Esophagus (tissue), 2 donors: ENCODE data around the gene RACGAP1. TPM values are rescaled to one million over a fixed set of nuclear protein-coding genes. Genes with fewer than 3 reads are reported as not detected.

ENCODE experiments used
- H3K27ac ChIP-seq, 2 donors: one replicate each; pipeline ENCODE4 v1.5.1; 2013; ENCODE audit warnings: low read depth in 2 of 2, mild to moderate bottlenecking in 2 of 2, inconsistent platforms in 1 of 2, low read length in 1 of 2, moderate library complexity in 1 of 2
- H3K27me3 ChIP-seq, 2 donors: one replicate each; pipeline ENCODE4 v1.6.1; 2013; ENCODE audit warnings: low read length in 2 of 2, control low read depth in 1 of 2, mild to moderate bottlenecking in 1 of 2; ENCODE audit not compliant: insufficient read depth in 2 of 2, control insufficient read depth in 1 of 2
- H3K36me3 ChIP-seq, 2 donors: one replicate each; pipeline ENCODE4 v1.6.1; 2013; ENCODE audit warnings: low read length in 1 of 2; ENCODE audit not compliant: control insufficient read depth in 2 of 2, insufficient read depth in 2 of 2
- H3K4me1 ChIP-seq, 2 donors: one replicate each; pipeline ENCODE4 v1.6.1; 2013; ENCODE audit warnings: low read length in 1 of 2; ENCODE audit not compliant: control insufficient read depth in 2 of 2, insufficient read depth in 2 of 2
- H3K4me3 ChIP-seq, 2 donors: one replicate each; pipeline ENCODE4 v1.5.1; 2013; ENCODE audit warnings: low read length in 2 of 2, mild to moderate bottlenecking in 2 of 2, low read depth in 1 of 2, moderate library complexity in 1 of 2
- H3K9me3 ChIP-seq, 2 donors: one replicate each; pipeline ENCODE4 v1.6.1; 2013; ENCODE audit warnings: mild to moderate bottlenecking in 2 of 2, low read depth in 1 of 2, low read length in 1 of 2, moderate library complexity in 1 of 2; ENCODE audit not compliant: control insufficient read depth in 2 of 2, insufficient read depth in 1 of 2
- WGBS, 2 donors: extraction: QIAGEN DNeasy Blood & Tissue Kit; methylation state at CpG; one replicate each; pipeline ENCODE4 v1.1.7; 2013; 5-methylcytosine and 5-hydroxymethylcytosine counted together
- polyA plus RNA-seq, 2 donors: library from polyadenylated mRNA; stranded (reverse); fragments of 200-250 nt; gene quantifications; one replicate each; pipeline ENCODE4 v1.2.3, GENCODE V29; 2013
- donor health status: healthy with polysubstance abuse.
- donor health status: Bipolar disorder and iron deficiency.

Gene RACGAP1
- polyA plus RNA-seq, 2 donors: 6.0 to 16.8 TPM

DNA sequence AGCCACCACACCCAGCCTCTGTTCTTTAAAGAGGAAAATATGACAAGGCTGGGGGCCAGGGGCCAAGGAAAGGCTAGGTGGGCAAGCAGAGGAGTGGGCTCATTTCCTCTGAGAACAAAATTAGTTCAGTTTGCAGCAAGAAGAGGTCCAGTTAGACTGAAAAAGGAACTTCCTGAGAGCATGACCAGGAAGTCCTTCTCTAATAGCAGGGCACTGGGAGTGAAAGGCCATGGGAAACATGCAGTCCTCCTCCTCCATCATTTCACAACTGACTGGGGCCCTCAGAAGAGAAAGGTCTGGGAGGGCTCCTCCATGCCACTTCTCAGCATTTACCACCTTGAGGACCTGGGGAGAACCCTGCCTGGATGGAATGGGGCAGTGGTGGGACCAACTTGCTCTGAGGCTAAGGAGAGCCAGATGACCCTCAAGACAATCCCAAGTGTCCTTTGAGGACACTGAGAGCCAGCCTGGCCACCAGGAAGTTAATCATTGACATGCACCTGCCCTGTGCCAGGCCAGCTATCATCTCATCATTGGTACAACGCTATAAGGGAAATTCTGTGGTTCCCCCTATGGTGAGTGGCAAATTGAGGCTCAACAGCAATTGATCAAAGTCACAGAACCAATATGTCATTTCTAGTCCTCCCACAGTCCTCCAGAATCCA lies 72.8 kb downstream of the RACGAP1 start:
- WGBS, 2 donors: 48 to 87% methylated on average over 1 of the region's 1 CpG
- Histone ChIP-seq H3K9me3 (no peaks in the 10 kb centered on the region), H3K36me3 (no peaks in the 10 kb centered on the region), H3K4me1 (peaks cover 0 to 5% of the 10 kb centered on the region in 2 donors), H3K27me3 (peaks cover 0 to 7% of the 10 kb centered on the region in 2 donors), H3K27ac (no peak overlapping the region), H3K4me3 (no peak overlapping the region)

DNA sequence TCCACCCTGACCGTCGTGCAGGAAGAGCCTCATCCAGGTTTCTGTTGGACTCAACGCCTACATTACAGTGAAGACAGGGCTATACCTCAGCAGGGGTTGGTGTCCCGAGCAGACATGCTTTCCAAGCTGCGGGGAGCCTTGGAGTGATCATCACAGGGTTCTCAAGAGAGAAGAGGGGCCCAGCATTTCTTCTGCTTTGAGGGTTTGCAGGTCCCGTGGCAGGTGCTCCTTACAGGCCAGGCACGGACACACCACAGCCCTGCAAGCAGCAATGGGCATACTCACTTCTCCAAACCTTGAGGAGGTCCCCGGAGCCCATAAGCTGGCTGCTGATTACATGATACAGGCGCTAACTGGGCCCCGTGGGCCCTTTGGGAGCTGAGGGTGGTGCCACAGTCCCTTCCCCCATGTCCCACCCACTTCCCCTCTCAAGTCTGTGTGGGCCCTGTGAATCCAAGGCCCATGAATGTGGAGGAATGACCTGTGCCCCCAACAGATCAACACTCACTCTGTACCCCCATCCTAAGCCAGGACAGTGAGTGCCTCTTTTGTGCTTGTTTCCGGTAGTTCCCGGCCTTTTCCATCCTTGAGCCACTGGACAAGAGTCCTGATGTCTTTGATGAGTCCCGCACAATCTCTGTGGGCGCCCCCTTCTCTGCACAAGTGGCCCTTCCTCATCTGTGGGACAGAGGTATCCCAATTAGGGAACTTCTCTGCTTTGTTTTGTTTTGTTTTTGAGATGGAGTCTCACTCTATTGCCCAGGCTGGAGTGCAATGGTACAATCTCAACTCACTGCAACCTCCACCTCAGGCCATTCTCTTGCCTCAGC lies 73.7 kb downstream of the RACGAP1 start:
- Histone ChIP-seq H3K36me3 (no peaks in the 10 kb centered on the region), H3K27me3 (peaks cover 0 to 7% of the 10 kb centered on the region in 2 donors), H3K27ac (no peak overlapping the region), H3K4me1 (peaks cover 0 to 5% of the 10 kb centered on the region in 2 donors), H3K9me3 (no peaks in the 10 kb centered on the region), H3K4me3 (no peak overlapping the region)
- 81 to 82% methylated on average over 14 of the region's 14 CpGs for WGBS, 2 donors

DNA sequence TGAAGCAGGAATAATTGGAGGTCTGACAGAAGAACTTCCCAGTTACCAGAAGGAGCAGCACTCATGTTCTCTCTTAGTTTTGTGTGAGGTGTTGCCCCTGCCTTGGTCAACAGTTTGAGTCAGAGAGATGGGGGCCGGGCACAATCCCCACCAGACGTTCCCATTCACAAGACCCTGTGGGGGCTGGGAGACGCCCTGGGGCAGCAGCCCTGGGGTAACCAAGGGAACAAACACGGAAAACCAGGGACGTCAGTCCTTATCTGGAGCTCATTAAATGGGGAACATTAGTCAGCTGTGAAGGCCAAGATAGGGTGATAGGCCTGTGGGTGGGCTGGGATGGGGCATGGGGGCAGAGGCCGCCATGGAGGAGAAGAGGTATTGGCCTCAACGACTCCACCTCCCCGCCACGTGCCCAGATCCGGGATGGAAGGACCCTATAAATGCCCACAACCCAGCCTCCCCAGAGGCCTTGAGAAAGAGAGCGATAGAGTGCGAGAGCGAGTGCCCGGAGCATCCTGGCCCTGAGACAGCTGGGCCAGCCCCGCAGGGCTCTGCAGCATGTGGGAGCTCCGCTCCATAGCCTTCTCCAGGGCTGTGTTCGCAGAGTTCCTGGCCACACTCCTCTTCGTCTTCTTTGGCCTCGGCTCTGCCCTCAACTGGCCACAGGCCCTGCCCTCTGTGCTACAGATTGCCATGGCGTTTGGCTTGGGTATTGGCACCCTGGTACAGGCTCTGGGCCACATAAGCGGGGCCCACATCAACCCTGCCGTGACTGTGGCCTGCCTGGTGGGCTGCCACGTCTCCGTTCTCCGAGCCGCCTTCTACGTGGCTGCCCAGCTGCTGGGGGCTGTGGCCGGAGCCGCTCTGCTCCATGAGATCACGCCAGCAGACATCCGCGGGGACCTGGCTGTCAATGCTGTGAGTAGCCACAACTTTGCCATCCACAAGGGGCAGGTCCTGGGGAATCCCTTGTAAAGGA lies 74.7 kb downstream of the RACGAP1 start, which contains the start of gene AQP2:
Gene AQP2, plus strand, starts transcription at position 465 of the 979 bp plus-strand sequence. Its CDS starts 94 bp downstream, at position 559.
- no peak within 1 kb of the TSS for H3K4me3 ChIP-seq
- peaks cover 0 to 7% of the 10 kb centered on the region in 2 donors for H3K4me1 ChIP-seq
- H3K9me3 ChIP-seq: no peaks in the 10 kb centered on the region
- WGBS, 2 donors: 88 to 90% methylated on average over 32 of the region's 32 CpGs
- H3K27me3 ChIP-seq: peaks cover 0 to 4% of the 10 kb centered on the region in 2 donors
- H3K27ac ChIP-seq: no peak within 1 kb of the TSS
- H3K36me3 ChIP-seq: no peaks in the 10 kb centered on the region

DNA sequence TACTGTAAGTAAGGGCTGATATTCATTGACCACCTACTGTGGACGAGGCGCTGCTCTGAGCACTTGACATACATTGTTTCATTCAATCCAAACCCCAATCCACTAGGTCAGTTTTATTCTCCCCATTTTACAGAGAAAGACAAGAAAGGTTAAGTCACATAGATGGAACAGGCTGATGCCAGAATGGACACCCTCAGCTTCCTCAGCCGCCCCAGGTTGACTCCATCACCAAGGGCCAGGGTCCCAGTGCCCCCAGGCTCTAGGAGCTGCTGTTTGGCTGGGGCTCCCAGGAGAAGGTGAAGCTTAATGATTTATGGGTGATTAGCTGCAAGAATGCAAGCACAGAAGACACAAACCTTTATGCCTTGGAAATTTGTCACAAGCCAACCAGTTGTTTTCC lies 75.4 kb downstream of the RACGAP1 start:
- H3K27ac ChIP-seq: no peak overlapping the region
- no peaks in the 10 kb centered on the region for H3K9me3 ChIP-seq
- WGBS, 2 donors: 92 to 97% methylated on average over 3 of the region's 3 CpGs
- no peaks in the 10 kb centered on the region for H3K27me3 ChIP-seq
- no peaks in the 10 kb centered on the region for H3K36me3 ChIP-seq
- H3K4me1 ChIP-seq: peaks cover 0 to 10% of the 10 kb centered on the region in 2 donors
- no peak overlapping the region for H3K4me3 ChIP-seq

DNA sequence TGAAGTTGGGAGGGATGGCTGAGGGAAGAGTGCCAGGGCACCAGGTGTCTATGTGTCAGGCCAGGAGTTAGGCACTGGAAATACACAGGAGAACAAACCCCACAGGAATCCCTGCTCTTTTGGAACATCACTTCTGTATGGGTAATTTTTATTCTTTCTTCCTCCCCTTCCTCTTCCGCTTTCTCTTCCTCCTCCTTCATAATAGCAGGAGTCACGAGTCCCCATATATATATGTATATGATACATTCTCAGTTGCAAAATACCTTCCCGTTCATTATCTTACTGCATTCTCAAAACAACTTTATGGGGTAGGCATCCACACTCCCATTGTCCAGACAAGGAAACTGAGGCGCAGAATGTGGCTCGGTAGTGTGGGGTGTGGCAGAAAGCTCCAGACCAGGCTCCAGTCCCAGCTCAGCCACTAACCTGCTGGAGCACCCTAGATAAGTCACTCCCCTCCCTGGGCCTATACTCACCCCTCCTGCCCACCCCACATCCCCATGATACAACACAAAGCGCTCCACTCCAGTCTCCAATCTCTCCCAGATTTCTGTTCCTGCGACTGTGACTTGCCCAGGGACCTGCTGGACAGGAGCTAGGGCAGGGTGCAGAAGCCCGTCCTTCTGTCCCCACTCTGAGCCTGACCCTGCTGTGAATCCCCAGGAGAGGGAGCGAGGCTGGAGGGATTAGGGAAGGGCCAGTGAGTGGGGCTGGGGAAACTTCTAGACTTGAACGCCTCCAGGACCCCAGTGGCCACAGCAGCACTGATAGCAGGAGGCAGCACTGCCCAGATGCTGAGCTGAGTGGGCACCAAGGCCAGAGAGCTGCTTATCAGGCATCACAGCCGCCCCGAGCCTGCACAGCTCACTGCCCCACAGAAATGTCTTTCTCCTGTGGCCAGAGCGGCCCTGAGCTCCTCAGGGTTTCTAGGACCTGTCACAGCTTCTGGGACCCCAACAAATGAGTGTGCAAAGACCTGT lies 76.1 kb downstream of the RACGAP1 start:
- Histone ChIP-seq H3K36me3 (no peaks in the 10 kb centered on the region), H3K9me3 (no peaks in the 10 kb centered on the region), H3K4me1 (peaks cover 0 to 10% of the 10 kb centered on the region in 2 donors), H3K27ac (no peak overlapping the region), H3K4me3 (no peak overlapping the region), H3K27me3 (no peaks in the 10 kb centered on the region)
- WGBS, 2 donors: 89 to 91% methylated on average over 13 of the region's 13 CpGs

DNA sequence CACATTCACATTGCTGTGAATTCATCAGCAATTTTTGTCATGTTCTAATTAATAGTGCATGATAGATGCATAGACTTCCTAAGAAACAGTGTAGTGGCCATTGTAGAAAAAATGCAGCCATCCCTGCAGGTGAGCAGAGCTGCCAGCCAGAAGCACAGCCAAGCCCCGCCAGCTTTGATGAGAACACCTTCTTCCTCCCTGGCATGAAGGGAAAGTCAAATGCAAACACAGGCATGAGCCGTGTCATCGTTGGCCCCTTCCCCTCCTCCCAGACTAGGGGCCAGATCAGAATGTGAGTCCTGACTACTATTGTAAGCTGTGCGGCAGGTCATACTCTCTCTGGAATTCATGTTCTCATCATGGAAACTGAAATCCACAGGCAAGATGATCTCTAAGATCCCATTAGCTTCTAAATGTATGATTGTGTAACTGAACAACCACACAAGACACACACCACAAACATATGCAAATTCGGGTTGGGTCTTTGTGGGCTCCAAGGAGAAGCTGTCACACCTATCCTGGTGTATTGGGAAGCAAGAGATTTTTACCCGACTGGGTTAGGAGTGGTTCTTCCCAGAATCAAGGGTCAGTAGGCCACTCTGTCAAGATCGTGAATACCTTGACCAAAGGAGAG lies 77.6 kb downstream of the RACGAP1 start:
- 68 to 73% methylated on average over 7 of the region's 7 CpGs for WGBS, 2 donors
- H3K4me1 ChIP-seq: peaks cover 0 to 14% of the 10 kb centered on the region in 2 donors
- no peaks in the 10 kb centered on the region for H3K36me3 ChIP-seq
- H3K9me3 ChIP-seq: no peaks in the 10 kb centered on the region
- no peak overlapping the region for H3K27ac ChIP-seq
- no peaks in the 10 kb centered on the region for H3K27me3 ChIP-seq
- no peak overlapping the region for H3K4me3 ChIP-seq

DNA sequence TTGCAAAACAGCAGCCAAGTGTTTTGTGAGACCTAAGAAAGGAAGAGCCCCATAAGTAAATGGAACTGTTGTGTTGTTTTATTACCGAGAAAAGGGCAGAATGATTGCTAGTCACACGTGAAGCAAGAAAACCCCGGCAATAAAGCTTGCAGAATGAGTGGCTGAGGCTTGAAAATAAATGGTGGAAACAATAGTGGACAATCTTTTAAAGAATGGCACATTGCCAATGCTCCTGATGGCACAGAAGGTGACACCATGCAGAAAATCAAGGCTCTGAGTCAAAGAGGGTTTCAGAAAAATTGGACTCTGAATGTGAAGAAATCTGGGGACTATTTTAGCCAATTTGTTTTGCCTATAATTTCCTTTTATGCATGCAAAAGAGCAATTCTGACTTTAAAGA lies 78.8 kb downstream of the RACGAP1 start:
- H3K36me3 ChIP-seq: no peaks in the 10 kb centered on the region
- no peaks in the 10 kb centered on the region for H3K27me3 ChIP-seq
- H3K9me3 ChIP-seq: no peaks in the 10 kb centered on the region
- no peak overlapping the region for H3K27ac ChIP-seq
- 81 to 82% methylated on average over 3 of the region's 3 CpGs for WGBS, 2 donors
- peaks cover 0 to 18% of the 10 kb centered on the region in 2 donors for H3K4me1 ChIP-seq
- no peak overlapping the region for H3K4me3 ChIP-seq

DNA sequence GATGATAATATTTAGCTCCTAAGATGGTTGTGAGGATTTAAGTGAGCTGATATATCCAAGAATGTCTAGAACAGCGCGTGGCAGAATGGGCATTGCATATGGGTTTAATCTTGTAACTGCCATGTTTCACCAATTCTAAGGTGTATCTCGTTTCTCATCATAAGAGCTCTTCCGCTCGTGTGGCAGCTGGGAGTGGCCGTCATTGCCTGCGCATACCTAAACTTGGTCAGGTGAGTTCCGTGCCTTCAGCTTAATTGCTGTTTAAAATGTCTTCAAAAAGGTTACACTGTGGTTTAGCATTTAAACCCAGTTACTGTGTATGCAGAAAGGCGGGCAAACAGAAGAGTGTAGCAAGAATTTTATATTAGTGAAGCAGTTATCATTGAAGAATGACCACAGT lies 79.2 kb downstream of the RACGAP1 start:
- H3K4me1 ChIP-seq: peaks cover 0 to 18% of the 10 kb centered on the region in 2 donors
- 88 to 92% methylated on average over 9 of the region's 9 CpGs for WGBS, 2 donors
- H3K36me3 ChIP-seq: no peaks in the 10 kb centered on the region
- no peak overlapping the region for H3K27ac ChIP-seq
- no peaks in the 10 kb centered on the region for H3K27me3 ChIP-seq
- H3K9me3 ChIP-seq: no peaks in the 10 kb centered on the region
- no peak overlapping the region for H3K4me3 ChIP-seq
